Activated naive CD4-positive, alpha-beta T cell treated with anti-CD3 and anti-CD28 coated beads, Interleukin-2, amount 50 U/mL, for 72 hours (primary cell): Measurements from ENCODE around the gene HOXC6. TPM values are rescaled to one million over a fixed set of nuclear protein-coding genes. Genes with fewer than 3 reads are reported as not detected.

ENCODE experiments used
- ATAC-seq, 2 donors: fragments of 150-1000 bp; cut with Tn5 transposase; 2 replicates each; pipeline ENCODE4 v1.10.0; 2021; ENCODE audit warnings: mild to moderate bottlenecking in 2 of 2, moderate library complexity in 2 of 2
- DNase-seq, 2 donors: peaks; one replicate each; pipeline ENCODE4 v3.0.0; 2021 to 2022; ENCODE audit warnings: low spot score in 2 of 2
- H3K27ac Mint-ChIP-seq, 2 donors: one replicate each; pipeline ENCODE4 v1.8.0; 2022; ENCODE audit warnings: mild to moderate bottlenecking in 2 of 2, mixed read lengths in 2 of 2
- H3K36me3 Mint-ChIP-seq, 2 donors: one replicate each; pipeline ENCODE4 v1.8.0; 2022; ENCODE audit warnings: mixed read lengths in 2 of 2
- H3K9me3 Mint-ChIP-seq, 2 donors: one replicate each; pipeline ENCODE4 v1.8.0; 2022; ENCODE audit warnings: mixed read lengths in 2 of 2
- total RNA-seq, 2 donors: library from RNA; stranded (reverse); gene quantifications; one replicate each; pipeline ENCODE4 v1.2.3, GENCODE V29; 2022

HOXC6 gene
- total RNA-seq, 2 donors from 2014 or later, result not detected

- ATAC-seq, result no peak
- peaks cover 4 to 14% of the 10 kb centered on the region in 2 donors for H3K36me3 Mint-ChIP-seq
- H3K27ac Mint-ChIP-seq, result no peak overlapping the region
- DNase-seq, result no peak
- no peaks in the 10 kb centered on the region for H3K9me3 Mint-ChIP-seq
Observed at GRCh38 chr12:54030442-54030801, 2.2 kb downstream of the HOXC6 start.

- DNase-seq (no peak), ATAC-seq (no peak)
- Mint-ChIP-seq H3K36me3 (peaks cover 4 to 14% of the 10 kb centered on the region in 2 donors), H3K27ac (no peak overlapping the region), H3K9me3 (no peaks in the 10 kb centered on the region)
Observed at GRCh38 chr12:54030889-54031471, 2.7 kb downstream of the HOXC6 start.

GRCh38 chr12:54031480-54031879, 3.2 kb downstream of the HOXC6 start:
- ATAC-seq, result no peak
- DNase-seq, result no peak
- Mint-ChIP-seq H3K27ac (no peak overlapping the region), H3K9me3 (no peaks in the 10 kb centered on the region), H3K36me3 (peaks cover 4 to 14% of the 10 kb centered on the region in 2 donors)

- H3K27ac Mint-ChIP-seq, result no peak overlapping the region
- DNase-seq (no peak), ATAC-seq (peak in 1 of 2 donors; percentile 18)
- peaks cover 4 to 14% of the 10 kb centered on the region in 2 donors for H3K36me3 Mint-ChIP-seq
- no peaks in the 10 kb centered on the region for H3K9me3 Mint-ChIP-seq
Observed at GRCh38 chr12:54032086-54032619, 3.9 kb downstream of the HOXC6 start.

- Mint-ChIP-seq H3K27ac (no peak within 1 kb of the TSS), H3K36me3 (peaks cover 4 to 14% of the 10 kb centered on the region in 2 donors)
- ATAC-seq, result peak; percentile 31 to 40
Observed at GRCh38 chr12:54032627-54033100, 4.4 kb downstream of the HOXC6 start, which contains the start of gene HOXC5. Gene HOXC5 (plus strand): TSS chr12:54033050. CDS start chr12:54033123, 73 bp downstream.

GRCh38 chr12:54033106-54033979, 5.1 kb downstream of the HOXC6 start:
- DNase-seq (no peak), ATAC-seq (peak; percentile 32 to 34)
- Mint-ChIP-seq H3K36me3 (peaks cover 4 to 14% of the 10 kb centered on the region in 2 donors), H3K9me3 (no peaks in the 10 kb centered on the region), H3K27ac (no peak overlapping the region)

More at GRCh38 chr12:54032627-54033100, 4.4 kb downstream of the HOXC6 start, which contains the start of gene HOXC5:
- H3K9me3 Mint-ChIP-seq, result no peaks in the 10 kb centered on the region
- DNase-seq, result peak in 1 of 2 donors; percentile 73

- Mint-ChIP-seq H3K36me3 (peaks cover 4 to 14% of the 10 kb centered on the region in 2 donors), H3K27ac (no peak overlapping the region), H3K9me3 (no peaks in the 10 kb centered on the region)
- ATAC-seq (no peak), DNase-seq (no peak)
Observed at GRCh38 chr12:54033980-54034784, 5.9 kb downstream of the HOXC6 start.

- H3K9me3 Mint-ChIP-seq, result no peaks in the 10 kb centered on the region
- peak overlapping the region in 1 of 2 donors; percentile 60 for H3K27ac Mint-ChIP-seq
- peaks cover 4 to 14% of the 10 kb centered on the region in 2 donors for H3K36me3 Mint-ChIP-seq
- DNase-seq (no peak), ATAC-seq (no peak)
Observed at GRCh38 chr12:54034785-54035310, 6.6 kb downstream of the HOXC6 start.

GRCh38 chr12:54035568-54036264, 7.5 kb downstream of the HOXC6 start:
- H3K36me3 Mint-ChIP-seq, result peaks cover 4 to 14% of the 10 kb centered on the region in 2 donors
- H3K9me3 Mint-ChIP-seq, result no peaks in the 10 kb centered on the region
- DNase-seq (no peak), ATAC-seq (no peak)
- no peak overlapping the region for H3K27ac Mint-ChIP-seq

- Mint-ChIP-seq H3K36me3 (peaks cover 4 to 14% of the 10 kb centered on the region in 2 donors), H3K27ac (no peak overlapping the region), H3K9me3 (no peaks in the 10 kb centered on the region)
- no peak for DNase-seq
- ATAC-seq, result peak in 1 of 2 donors; percentile 27
Observed at GRCh38 chr12:54036620-54037359, 8.6 kb downstream of the HOXC6 start.

GRCh38 chr12:54037360-54038283, 9.4 kb downstream of the HOXC6 start:
- H3K9me3 Mint-ChIP-seq, result no peaks in the 10 kb centered on the region
- no peak overlapping the region for H3K27ac Mint-ChIP-seq
- ATAC-seq (no peak), DNase-seq (no peak)
- peaks cover 4 to 9% of the 10 kb centered on the region in 2 donors for H3K36me3 Mint-ChIP-seq

GRCh38 chr12:54038284-54038870, 10.1 kb downstream of the HOXC6 start:
- Mint-ChIP-seq H3K9me3 (no peaks in the 10 kb centered on the region), H3K36me3 (peaks cover 3 to 7% of the 10 kb centered on the region in 2 donors), H3K27ac (no peak overlapping the region)
- ATAC-seq (no peak), DNase-seq (no peak)

GRCh38 chr12:54038871-54039414, 10.7 kb downstream of the HOXC6 start:
- no peak for DNase-seq
- no peak for ATAC-seq
- peaks cover 0 to 5% of the 10 kb centered on the region in 2 donors for H3K36me3 Mint-ChIP-seq
- no peaks in the 10 kb centered on the region for H3K9me3 Mint-ChIP-seq
- H3K27ac Mint-ChIP-seq, result no peak overlapping the region
